Calu3 (cell line): ENCODE measurements around the gene AK8. TPM values are rescaled to one million over a fixed set of nuclear protein-coding genes. Genes with fewer than 3 reads are reported as not detected.

ENCODE experiments used
- BruUV-seq: library from RNA; stranded (reverse); fragments of 400-500 nt; replicated peaks from 2 replicates; lab custom pipeline; 2021; lab: Mats Ljungman, UMichigan
- CTCF ChIA-PET: fragments of 300-600 bp; sonication (Branson Sonifier 250); formaldehyde crosslinking; loops from one replicate; lab custom pipeline; 2022; ENCODE audit warnings: antibody characterized with exemption; lab: Charles Lee
- DNase-seq: peaks from one replicate; pipeline ENCODE4 v3.0.0; 2022
- H3K27ac Mint-ChIP-seq: one replicate; pipeline ENCODE4 v1.8.0; 2022; ENCODE audit warnings: mixed read lengths; ENCODE audit not compliant: unreplicated experiment
- H3K27me3 Mint-ChIP-seq: one replicate; pipeline ENCODE4 v1.8.0; 2022; ENCODE audit warnings: mixed read lengths; ENCODE audit not compliant: unreplicated experiment
- H3K36me3 Mint-ChIP-seq: one replicate; pipeline ENCODE4 v1.8.0; 2022; ENCODE audit warnings: mild to moderate bottlenecking, moderate library complexity, mixed read lengths; ENCODE audit not compliant: insufficient read depth, unreplicated experiment
- H3K4me1 Mint-ChIP-seq: one replicate; pipeline ENCODE4 v1.8.0; 2022; ENCODE audit warnings: mild to moderate bottlenecking, low read depth, mixed read lengths; ENCODE audit not compliant: unreplicated experiment
- H3K4me3 Mint-ChIP-seq: one replicate; pipeline ENCODE4 v1.8.0; 2022; ENCODE audit warnings: mild to moderate bottlenecking, low read depth, moderate library complexity, mixed read lengths; ENCODE audit not compliant: unreplicated experiment
- H3K9me3 Mint-ChIP-seq: one replicate; pipeline ENCODE4 v1.8.0; 2022; ENCODE audit warnings: low read depth, mixed read lengths; ENCODE audit not compliant: unreplicated experiment
- intact Hi-C: fragments of 100-400 bp; cut with micrococcal nuclease; formaldehyde crosslinking; loops from one replicate; pipeline ENCODE4 v1.10.0; 2022; ENCODE audit not compliant: unreplicated experiment
- total RNA-seq: library from RNA; stranded (reverse); gene quantifications from 2 replicates; pipeline ENCODE4 v1.2.3, GENCODE V29; 2022
- TF ChIP-seq, protein P1 (sequence below): fragments of 200-600 bp; IDR thresholded peaks from one replicate; pipeline ENCODE4 v1.8.0; 2022; ENCODE audit warnings: antibody characterized with exemption; ENCODE audit not compliant: unreplicated experiment

The AK8 gene
- total RNA-seq, 1 experiment from 2014 or later: 1.4 TPM

DNA sequence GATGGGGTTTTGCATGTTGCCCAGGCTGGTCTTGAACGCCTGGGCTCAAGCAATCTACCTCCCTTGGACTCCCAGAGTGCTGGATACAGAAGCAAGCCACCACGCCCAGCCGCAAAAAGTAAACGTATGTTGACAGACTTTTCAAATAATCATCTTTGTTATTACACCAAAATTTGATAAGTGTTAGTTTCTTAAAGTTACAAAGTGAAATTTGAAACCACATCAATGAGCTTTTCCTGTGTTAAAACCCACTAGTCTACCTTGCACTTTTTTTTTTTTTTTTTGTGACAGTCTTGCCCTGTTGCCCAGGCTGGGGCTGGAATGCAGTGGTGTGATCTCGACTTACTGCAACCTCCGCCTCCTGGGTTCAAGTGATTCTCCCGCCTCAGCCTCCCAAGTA lies 30.6 kb upstream of the AK8 start:
- intact Hi-C loops: no loop called here
- TF ChIP-seq, protein P1, sequence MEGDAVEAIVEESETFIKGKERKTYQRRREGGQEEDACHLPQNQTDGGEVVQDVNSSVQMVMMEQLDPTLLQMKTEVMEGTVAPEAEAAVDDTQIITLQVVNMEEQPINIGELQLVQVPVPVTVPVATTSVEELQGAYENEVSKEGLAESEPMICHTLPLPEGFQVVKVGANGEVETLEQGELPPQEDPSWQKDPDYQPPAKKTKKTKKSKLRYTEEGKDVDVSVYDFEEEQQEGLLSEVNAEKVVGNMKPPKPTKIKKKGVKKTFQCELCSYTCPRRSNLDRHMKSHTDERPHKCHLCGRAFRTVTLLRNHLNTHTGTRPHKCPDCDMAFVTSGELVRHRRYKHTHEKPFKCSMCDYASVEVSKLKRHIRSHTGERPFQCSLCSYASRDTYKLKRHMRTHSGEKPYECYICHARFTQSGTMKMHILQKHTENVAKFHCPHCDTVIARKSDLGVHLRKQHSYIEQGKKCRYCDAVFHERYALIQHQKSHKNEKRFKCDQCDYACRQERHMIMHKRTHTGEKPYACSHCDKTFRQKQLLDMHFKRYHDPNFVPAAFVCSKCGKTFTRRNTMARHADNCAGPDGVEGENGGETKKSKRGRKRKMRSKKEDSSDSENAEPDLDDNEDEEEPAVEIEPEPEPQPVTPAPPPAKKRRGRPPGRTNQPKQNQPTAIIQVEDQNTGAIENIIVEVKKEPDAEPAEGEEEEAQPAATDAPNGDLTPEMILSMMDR: no peak
- H3K27ac Mint-ChIP-seq: no peak overlapping the region
- peaks cover 24% of the 10 kb centered on the region for H3K36me3 Mint-ChIP-seq
- H3K4me1 Mint-ChIP-seq: no peaks in the 10 kb centered on the region
- CTCF ChIA-PET: no interaction called here
- no peaks in the 10 kb centered on the region for H3K9me3 Mint-ChIP-seq
- no peaks in the 10 kb centered on the region for H3K27me3 Mint-ChIP-seq
- no peak overlapping the region for H3K4me3 Mint-ChIP-seq
- DNase-seq: no peak
- no TSS peak for BruUV-seq

DNA sequence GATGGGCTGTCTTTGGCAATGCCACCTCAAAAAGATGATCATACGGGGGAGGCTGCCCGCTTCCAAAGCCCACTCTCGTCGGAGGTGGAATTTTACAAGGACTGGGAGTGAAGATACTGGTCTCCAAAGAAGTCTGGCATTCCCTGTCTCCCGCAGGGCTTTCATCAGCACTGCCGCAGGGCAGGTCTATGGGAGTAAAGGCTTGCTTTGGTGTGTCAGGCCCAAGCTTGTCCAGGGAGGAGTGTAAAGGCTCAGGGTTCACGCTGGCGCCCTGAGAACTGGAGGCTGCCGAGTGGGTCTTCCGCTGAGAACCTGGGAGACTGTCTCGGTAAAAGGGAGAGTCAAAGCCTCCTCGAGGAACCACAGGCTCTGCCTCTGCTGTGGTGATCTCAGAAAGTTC lies 27.6 kb upstream of the AK8 start:
- no peaks in the 10 kb centered on the region for H3K4me1 Mint-ChIP-seq
- CTCF ChIA-PET: interaction anchor here (0.6 kb wide), 1 partner anchor 11 kb away, joined by 3 read pairs; no protein-coding TSS in a partner anchor
- no TSS peak for BruUV-seq
- no peaks in the 10 kb centered on the region for H3K9me3 Mint-ChIP-seq
- TF ChIP-seq, protein P1: no peak
- no peaks in the 10 kb centered on the region for H3K27me3 Mint-ChIP-seq
- peaks cover 16% of the 10 kb centered on the region for H3K36me3 Mint-ChIP-seq
- H3K27ac Mint-ChIP-seq: no peak overlapping the region
- DNase-seq: no peak
- intact Hi-C loops: no loop called here
- no peak overlapping the region for H3K4me3 Mint-ChIP-seq

DNA sequence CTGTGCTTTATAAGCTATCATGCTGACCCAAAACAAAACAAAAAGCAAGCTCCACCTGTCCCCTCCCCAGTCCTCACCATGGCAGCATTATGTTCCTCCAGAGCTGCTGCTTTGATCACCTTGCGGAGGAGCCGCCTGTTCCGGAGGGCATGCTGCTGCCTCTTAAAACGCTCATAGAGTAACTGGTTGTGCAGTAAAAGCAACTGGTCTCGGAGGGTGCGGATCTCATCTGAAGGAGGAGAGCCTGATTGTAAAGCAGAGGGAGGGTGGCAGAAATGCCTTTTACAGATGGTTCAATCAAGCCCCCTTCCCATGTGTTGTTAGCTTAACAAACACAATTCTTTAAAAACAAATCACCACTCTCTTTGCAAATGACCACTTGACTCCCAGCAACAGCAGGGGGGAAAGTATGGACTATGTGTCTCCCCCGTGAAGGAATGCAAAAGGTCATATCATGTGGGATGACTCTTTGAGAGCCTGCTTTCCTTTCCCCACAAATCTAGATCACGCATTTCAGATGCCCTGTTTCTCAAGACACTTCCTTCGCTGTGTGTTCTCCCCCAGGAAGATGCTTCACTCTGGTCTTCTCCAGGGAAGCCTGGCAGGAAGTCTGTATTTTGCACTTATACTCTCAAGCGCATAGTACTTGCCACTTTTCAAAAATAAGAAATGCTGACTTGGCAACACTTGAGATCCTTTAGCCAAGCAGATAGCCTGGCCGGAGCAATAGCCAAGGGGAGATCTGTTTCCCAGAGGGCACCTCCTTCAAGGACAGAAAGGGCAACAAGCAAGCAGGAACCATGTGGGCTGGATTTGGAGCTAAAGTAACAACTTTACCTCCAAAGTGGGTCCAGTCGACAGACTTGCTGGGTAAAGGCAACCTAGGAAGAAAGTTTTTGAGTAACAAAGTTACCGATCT lies 25.7 kb upstream of the AK8 start:
- Mint-ChIP-seq H3K36me3 (peaks cover 18% of the 10 kb centered on the region), H3K4me3 (no peak overlapping the region), H3K27ac (no peak overlapping the region), H3K9me3 (no peaks in the 10 kb centered on the region), H3K4me1 (no peaks in the 10 kb centered on the region), H3K27me3 (no peaks in the 10 kb centered on the region)
- TF ChIP-seq, protein P1: no peak
- no peak for DNase-seq
- no TSS peak for BruUV-seq
- intact Hi-C loops: no loop called here
- CTCF ChIA-PET: interaction anchor here (0.5 kb wide), 1 partner anchor 56 kb away, joined by 3 read pairs; no protein-coding TSS in a partner anchor

DNA sequence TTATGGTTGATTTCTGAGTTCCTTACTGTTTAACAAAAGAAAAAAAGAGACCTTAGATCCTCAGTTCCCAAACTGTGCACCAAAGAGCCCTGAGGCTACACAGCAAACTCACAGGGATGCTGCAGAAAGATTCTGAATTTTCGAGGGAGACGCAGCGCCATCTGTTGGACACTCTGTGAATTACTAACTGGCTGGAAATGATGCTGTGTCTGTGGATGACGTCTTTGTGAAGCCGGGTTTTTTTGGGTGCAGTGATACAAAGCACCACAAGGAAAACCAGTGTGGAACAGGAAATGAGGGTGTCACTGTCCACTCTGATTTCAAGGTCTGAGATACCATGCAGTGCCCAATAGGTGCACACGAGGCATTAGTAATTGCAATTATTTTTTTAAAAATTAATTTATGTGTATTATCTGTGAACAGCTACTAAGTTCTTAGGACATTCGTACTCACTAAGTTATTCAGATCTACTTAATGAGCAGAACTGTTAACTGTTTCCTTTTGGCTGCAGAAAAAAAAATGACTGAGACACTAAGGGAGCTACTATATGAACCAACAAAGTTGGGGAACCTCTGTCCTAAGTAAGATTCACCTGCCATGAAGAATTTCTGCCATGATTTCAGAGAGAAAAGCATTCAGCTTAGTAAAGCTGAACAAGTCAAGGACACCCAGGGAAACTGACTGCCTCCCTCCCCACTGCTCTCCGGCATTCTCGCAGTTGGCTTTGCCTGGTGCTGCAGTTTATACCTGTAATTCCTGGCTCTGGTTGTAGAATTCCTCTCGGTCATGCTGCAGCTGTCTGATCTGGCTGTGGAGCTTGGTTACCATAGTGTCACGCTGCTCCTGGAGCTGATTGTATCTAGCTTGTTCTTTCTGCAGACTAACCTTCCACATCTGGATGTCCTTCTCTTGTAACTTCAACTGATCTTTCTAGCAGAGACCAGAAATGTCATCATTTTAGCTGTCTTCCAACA lies 24.1 kb upstream of the AK8 start:
- Mint-ChIP-seq H3K27me3 (no peaks in the 10 kb centered on the region), H3K36me3 (peaks cover 18% of the 10 kb centered on the region), H3K27ac (no peak overlapping the region), H3K9me3 (no peaks in the 10 kb centered on the region), H3K4me3 (no peak overlapping the region), H3K4me1 (no peaks in the 10 kb centered on the region)
- DNase-seq: peak; percentile 63
- CTCF ChIA-PET: interaction anchor here (0.6 to 1.0 kb wide), 2 partner anchors 54 to 96 kb away, joined by 3 read pairs; no protein-coding TSS in a partner anchor
- intact Hi-C loops: loop anchor here (2.0 kb wide), 1 partner anchor 71 kb away; no protein-coding TSS in a partner anchor
- BruUV-seq: no TSS peak
- TF ChIP-seq, protein P1: peak; percentile 27
